H1 (cell line): ENCODE results near the gene ABCA6. TPM values are rescaled to one million over a fixed set of nuclear protein-coding genes. Genes with fewer than 3 reads are reported as not detected.

ENCODE experiments used
- ASH2L ChIP-seq: fragments of 200-600, 300-600 bp; sonication (generic); IDR thresholded peaks from one replicate; pipeline ENCODE4 v1.7.1; 2017; ENCODE audit warnings: low read length
- E2F6 ChIP-seq: IDR thresholded peaks from 2 replicates; pipeline ENCODE4 v1.6.1; 2012; ENCODE audit warnings: inconsistent platforms
- EZH2 ChIP-seq: fragments of 200-600 bp; sonication (generic); IDR thresholded peaks from 2 replicates; pipeline ENCODE4 v1.7.1; 2012; ENCODE audit warnings: low read depth, mild to moderate bottlenecking, moderate library complexity, low read length, inconsistent platforms; ENCODE audit not compliant: severe bottlenecking
- PHF8 ChIP-seq: fragments of 200-600 bp; sonication (generic); conservative IDR thresholded peaks from 2 replicates; pipeline ENCODE4 v1.7.1; 2012; ENCODE audit warnings: low read depth, mild to moderate bottlenecking, inconsistent platforms, low read length, moderate library complexity
- POLR2AphosphoS5 ChIP-seq: IDR thresholded peaks from 2 replicates; pipeline ENCODE4 v1.6.1; 2011; ENCODE audit warnings: low read depth, low read length
- SP1 ChIP-seq: IDR thresholded peaks from 2 replicates; pipeline ENCODE4 v1.6.1; 2011; ENCODE audit warnings: low read depth, low read length
- SUZ12 ChIP-seq: fragments of 200-600 bp; sonication (generic); IDR thresholded peaks from 2 replicates; pipeline ENCODE4 v1.6.1; 2012; ENCODE audit warnings: mild to moderate bottlenecking, inconsistent platforms, low read length, moderate library complexity, mixed read lengths
- polyA plus RNA-seq, 7 experiments: library from polyadenylated mRNA; depleted of rRNA in 3 of 7; stranded (reverse) in 5 of 7; unstranded in 2 of 7; fragments of >200 nt in 5 of 7; fragments of 200-250 nt in 2 of 7; gene quantifications; 1 replicate in 5 of 7; 2 replicates in 1 of 7; 4 replicates in 1 of 7; pipeline versions ENCODE4 v1.2.1 to v1.2.3, GENCODE V29; 2011 to 2013; ENCODE audit warnings: missing spikeins in 2 of 7, mixed read lengths in 2 of 7
- total RNA-seq: library from RNA; stranded (reverse); fragmentation: NEBNext Ultra II Directional; extraction: Animal tissue kit (Norgen Biotek cat#: 25700); gene quantifications from 2 replicates; pipeline ENCODE4 v1.2.1, GENCODE V29; 2021

Gene ABCA6
- total and polyA plus RNA-seq, 2 of the 8 experiments (the other 6 are each of a cell fraction or from before 2014, with no cell fraction given), result not detected

GRCh38 chr17:69144331-69145255 is 2.9 kb upstream of the ABCA6 start (continued):
- no peak for TF ChIP-seq POLR2AphosphoS5
- TF ChIP-seq EZH2, result no peak
- TF ChIP-seq ASH2L, result no peak
- no peak for TF ChIP-seq PHF8
- TF ChIP-seq SP1, result no peak
- TF ChIP-seq SUZ12, result no peak
- no peak for TF ChIP-seq E2F6
